SK-N-SH (cell line): ENCODE data around the gene KRT80. TPM values are rescaled to one million over a fixed set of nuclear protein-coding genes. Genes with fewer than 3 reads are reported as not detected.

Experiments used
- CTCF ChIA-PET: fragments of 300-600, 350-600 bp; formaldehyde crosslinking; extraction: SDS; loops from one replicate; lab custom pipeline; 2021; lab: Yijun Ruan, JAX
- POLR2A ChIA-PET: fragments of 350-600 bp; sonication (Branson Sonifier 250); formaldehyde crosslinking; extraction: SDS; loops from one replicate; lab custom pipeline; 2020; ENCODE audit warnings: antibody characterized with exemption, inconsistent platforms; lab: Yijun Ruan, JAX
- DNase-seq: peaks from one replicate; pipeline ENCODE4 v3.0.0; 2012
- H2AFZ ChIP-seq: fragments of 200-600 bp; sonication (generic); 2 replicates; pipeline ENCODE4 v1.8.1; 2016; ENCODE audit warnings: antibody characterized with exemption, mild to moderate bottlenecking, low read depth
- H3F3A ChIP-seq: fragments of 200-600 bp; sonication (generic); replicated peaks from 2 replicates; pipeline ENCODE3; 2016; ENCODE audit warnings: antibody characterized with exemption, mild to moderate bottlenecking; ENCODE audit not compliant: insufficient read depth
- H3K27ac ChIP-seq, 2 experiments: fragments of 200-500 bp in 1 of 2; fragments of 200-600 bp in 1 of 2; sonication (Bioruptor generic) in 1 of 2; sonication (generic), shearing (Covaris generic) in 1 of 2; 2 replicates each; pipeline versions ENCODE4 v1.5.1 to v1.6.1; 2014 to 2016; ENCODE audit warnings: low read depth in 2 of 2, inconsistent platforms in 1 of 2, low read length in 1 of 2, mild to moderate bottlenecking in 1 of 2, mixed read lengths in 1 of 2
- H3K27me3 ChIP-seq: fragments of 200-600 bp; sonication (generic), shearing (Covaris generic); 2 replicates; pipeline ENCODE4 v1.6.1; 2016; ENCODE audit warnings: mixed run types; ENCODE audit not compliant: insufficient read depth
- H3K36me3 ChIP-seq, 2 experiments: fragments of 200-500 bp in 1 of 2; fragments of 200-600 bp in 1 of 2; sonication (Bioruptor generic) in 1 of 2; sonication (generic) in 1 of 2; replicated peaks in 1 of 2; 2 replicates each; pipeline versions ENCODE3 to v1.5.1; 2014 to 2016; ENCODE audit warnings: low read length in 1 of 2, mild to moderate bottlenecking in 1 of 2; ENCODE audit not compliant: insufficient read depth in 2 of 2, control insufficient read depth in 1 of 2
- H3K4me1 ChIP-seq, 2 experiments: fragments of 200-500 bp in 1 of 2; fragments of 200-600 bp in 1 of 2; sonication (Bioruptor generic) in 1 of 2; sonication (generic), shearing (Covaris generic) in 1 of 2; 2 replicates each; pipeline versions ENCODE4 v1.5.1 to v1.6.1; 2014 to 2016; ENCODE audit warnings: low read depth in 1 of 2, low read length in 1 of 2, mixed run types in 1 of 2; ENCODE audit not compliant: insufficient read depth in 2 of 2, control insufficient read depth in 1 of 2
- H3K4me2 ChIP-seq: fragments of 200-600 bp; sonication (generic), shearing (Covaris generic); 2 replicates; pipeline ENCODE4 v1.6.1; 2017; ENCODE audit warnings: mixed run types
- H3K4me3 ChIP-seq, 2 experiments: fragments of 200-500 bp in 1 of 2; fragments of 200-600 bp in 1 of 2; sonication (Bioruptor generic) in 1 of 2; sonication (generic), shearing (Covaris generic) in 1 of 2; 2 replicates each; pipeline versions ENCODE4 v1.5.1 to v1.8.1; 2014 to 2016; ENCODE audit warnings: low read depth in 2 of 2, inconsistent platforms in 1 of 2, low read length in 1 of 2, mild to moderate bottlenecking in 1 of 2, mixed read lengths in 1 of 2, moderate library complexity in 1 of 2
- H3K79me2 ChIP-seq: fragments of 200-600 bp; sonication (generic); 2 replicates; pipeline ENCODE4 v1.8.1; 2017; ENCODE audit warnings: mild to moderate bottlenecking; ENCODE audit not compliant: insufficient read depth
- H3K9ac ChIP-seq: fragments of 200-600 bp; sonication (generic); 2 replicates; pipeline ENCODE4 v1.6.1; 2017; ENCODE audit warnings: mixed run types
- H3K9me2 ChIP-seq: fragments of 200-600 bp; sonication (generic); 2 replicates; pipeline ENCODE4 v1.6.1; 2017; ENCODE audit warnings: mixed run types
- H3K9me3 ChIP-seq: fragments of 200-600 bp; sonication (generic); 2 replicates; pipeline ENCODE4 v1.6.1; 2017; ENCODE audit warnings: mixed run types, mild to moderate bottlenecking, moderate library complexity
- H4K20me1 ChIP-seq: fragments of 200-600 bp; sonication (generic); 2 replicates; pipeline ENCODE4 v1.6.1; 2017; ENCODE audit warnings: mild to moderate bottlenecking, mixed run types; ENCODE audit not compliant: insufficient read depth
- CHD2 ChIP-seq: fragments of 150-350 bp; IDR thresholded peaks from 2 replicates; pipeline ENCODE4 v1.6.1; 2018; ENCODE audit warnings: low read length; ENCODE audit not compliant: partially characterized antibody
- CTCF ChIP-seq: fragments of 200-600 bp; sonication (generic); IDR thresholded peaks from 2 replicates; pipeline ENCODE4 v1.6.1; 2017; ENCODE audit warnings: antibody characterized with exemption, mild to moderate bottlenecking, moderate library complexity
- EZH2phosphoT487 ChIP-seq: fragments of 200-600 bp; sonication (generic); IDR thresholded peaks from 2 replicates; pipeline ENCODE4 v1.6.1; 2017; ENCODE audit warnings: low read depth, mixed run types, mild to moderate bottlenecking, antibody characterized with exemption, moderate library complexity, borderline replicate concordance
- FOSL2 ChIP-seq: IDR thresholded peaks from 2 replicates; pipeline ENCODE4 v1.4.0; 2012; ENCODE audit warnings: low read depth, mild to moderate bottlenecking, moderate library complexity, borderline replicate concordance
- FOXM1 ChIP-seq: IDR thresholded peaks from 2 replicates; pipeline ENCODE4 v1.4.0; 2012; ENCODE audit warnings: low read depth, mild to moderate bottlenecking
- GABPA ChIP-seq: IDR thresholded peaks from 2 replicates; pipeline ENCODE4 v1.4.0; 2012; ENCODE audit warnings: low read depth, mild to moderate bottlenecking
- GATA2 ChIP-seq: sonication (generic); formaldehyde crosslinking; IDR thresholded peaks from 2 replicates; pipeline ENCODE4 v1.5.0; 2020; ENCODE audit warnings: mild to moderate bottlenecking, missing genetic modification reagents
- MXI1 ChIP-seq: IDR thresholded peaks from 2 replicates; pipeline ENCODE4 v1.6.1; 2012; ENCODE audit warnings: mild to moderate bottlenecking, low read depth, low read length, improper control_type of control experiment
- NFIC ChIP-seq: IDR thresholded peaks from 2 replicates; pipeline ENCODE4 v1.4.0; 2012; ENCODE audit warnings: borderline replicate concordance
- NRF1 ChIP-seq: IDR thresholded peaks from 2 replicates; pipeline ENCODE4 v1.6.1; 2012; ENCODE audit warnings: low read depth, mild to moderate bottlenecking, low read length
- RAD21 ChIP-seq: IDR thresholded peaks from 2 replicates; pipeline ENCODE4 v1.6.1; 2012; ENCODE audit warnings: mild to moderate bottlenecking, low read length
- RCOR1 ChIP-seq: fragments of 150-350 bp; IDR thresholded peaks from 2 replicates; pipeline ENCODE4 v1.6.1; 2017; ENCODE audit warnings: antibody characterized with exemption, low read length
- RXRA ChIP-seq: IDR thresholded peaks from 2 replicates; pipeline ENCODE4 v1.4.0; 2012; ENCODE audit warnings: low read depth, mild to moderate bottlenecking, borderline replicate concordance
- SMC3 ChIP-seq: IDR thresholded peaks from 2 replicates; pipeline ENCODE4 v1.6.1; 2012; ENCODE audit warnings: low read depth, low read length, improper control_type of control experiment
- TAF1 ChIP-seq: IDR thresholded peaks from 2 replicates; pipeline ENCODE4 v1.6.1; 2012; ENCODE audit warnings: low read depth, mild to moderate bottlenecking, low read length, moderate library complexity, borderline replicate concordance
- TCF12 ChIP-seq: IDR thresholded peaks from 2 replicates; pipeline ENCODE4 v1.4.0; 2012
- USF1 ChIP-seq: IDR thresholded peaks from 2 replicates; pipeline ENCODE4 v1.4.0; 2012; ENCODE audit warnings: low read depth, borderline replicate concordance
- WGBS: methylation state at CpG from one replicate; pipeline ENCODE4 v1.1.6; 2017; ENCODE audit warnings: low lambda C conversion rate; 5-methylcytosine and 5-hydroxymethylcytosine counted together
- polyA plus RNA-seq, 3 experiments: library from polyadenylated mRNA; depleted of rRNA; stranded (reverse); fragments of >200 nt; gene quantifications; 2 replicates each; pipeline ENCODE4 v1.2.3, GENCODE V29; 2012

The KRT80 gene
- polyA plus RNA-seq, 1 of the 3 experiments (the other 2 are of a cell fraction) = 14.9 TPM

- TF ChIP-seq RCOR1 = no peak
- no peak for TF ChIP-seq GABPA
- no peak for TF ChIP-seq FOXM1
- no peak for TF ChIP-seq TAF1
- TF ChIP-seq RXRA = no peak
Observed at GRCh38 chr12:52152905-52153317, 38.9 kb downstream of the KRT80 start (continued).

GRCh38 chr12:52151837-52152783, 39.7 kb downstream of the KRT80 start:
- H4K20me1 ChIP-seq = no peaks in the 10 kb centered on the region
- ChIA-PET POLR2A (no interaction called here), CTCF (interaction anchor here (0.6 to 4.7 kb wide), 13 partner anchors 21 to 733 kb away, joined by 3 to 25 read pairs (median 3); no protein-coding TSS in a partner anchor)
- peak overlapping the region in 1 of 2 experiments; percentile 19; a peak in 2 of 4 replicates for H3K4me3 ChIP-seq
- no peaks in the 10 kb centered on the region for H3K27me3 ChIP-seq
- 53% methylated on average over 10 of the region's 63 CpGs for WGBS
- H3K9me3 ChIP-seq = no peaks in the 10 kb centered on the region
- H3F3A ChIP-seq = peaks cover 14% of the 10 kb centered on the region
- H3K4me2 ChIP-seq = no peak overlapping the region
- H3K4me1 ChIP-seq = peaks cover 14 to 25% of the 10 kb centered on the region in 2 experiments; a peak in 3 of 4 replicates
- peak; percentile 90 for DNase-seq
- H3K36me3 ChIP-seq = no peaks in the 10 kb centered on the region
- TF ChIP-seq FOSL2 (no peak), GATA2 (no peak), SMC3 (peak; percentile 33), NFIC (no peak), CTCF (peak; percentile 73), RAD21 (peak; percentile 63), EZH2phosphoT487 (no peak), USF1 (no peak), RXRA (no peak), MXI1 (no peak), TCF12 (no peak), NRF1 (no peak), CHD2 (no peak)
- H3K79me2 ChIP-seq = no peaks in the 10 kb centered on the region
- no peaks in the 10 kb centered on the region for H3K9me2 ChIP-seq
- no peak overlapping the region for H2AFZ ChIP-seq
- H3K27ac ChIP-seq = no peak overlapping the region
- no peak overlapping the region for H3K9ac ChIP-seq
